MCF 10A (cell line): ENCODE data around the gene RPP14. TPM values are rescaled to one million over a fixed set of nuclear protein-coding genes. Genes with fewer than 3 reads are reported as not detected.

ENCODE experiments used
- BruUV-seq: library from RNA; stranded (reverse); fragments of 400-500 nt; replicated peaks from 2 replicates; lab custom pipeline; 2021; lab: Mats Ljungman, UMichigan
- CTCF ChIA-PET: fragments of 300-600 bp; sonication (Branson Sonifier 250); formaldehyde crosslinking; extraction: SDS; loops from one replicate; lab custom pipeline; 2021; ENCODE audit warnings: antibody characterized with exemption, inconsistent platforms; lab: Yijun Ruan, JAX
- POLR2A ChIA-PET: fragments of 300-600, 350-650 bp; sonication (Branson Sonifier 250); formaldehyde crosslinking; extraction: SDS; loops from one replicate; lab custom pipeline; 2020; ENCODE audit warnings: antibody characterized with exemption, inconsistent platforms; lab: Yijun Ruan, JAX
- DNase-seq: peaks from one replicate; pipeline ENCODE4 v3.0.0-alpha.2; 2018; ENCODE audit not compliant: unreplicated experiment
- H3K27ac Mint-ChIP-seq: one replicate; pipeline ENCODE4 v1.8.0; 2022; ENCODE audit warnings: mild to moderate bottlenecking, low read depth, mixed read lengths; ENCODE audit not compliant: unreplicated experiment
- H3K27me3 Mint-ChIP-seq: one replicate; pipeline ENCODE4 v1.8.0; 2022; ENCODE audit warnings: mixed read lengths; ENCODE audit not compliant: insufficient read depth, unreplicated experiment
- H3K36me3 Mint-ChIP-seq: one replicate; pipeline ENCODE4 v1.8.0; 2022; ENCODE audit warnings: mild to moderate bottlenecking, moderate library complexity, mixed read lengths; ENCODE audit not compliant: insufficient read depth, unreplicated experiment
- H3K4me1 Mint-ChIP-seq: one replicate; pipeline ENCODE4 v1.8.0; 2022; ENCODE audit warnings: mixed read lengths; ENCODE audit not compliant: insufficient read depth, unreplicated experiment
- H3K4me3 Mint-ChIP-seq: one replicate; pipeline ENCODE4 v1.8.0; 2022; ENCODE audit warnings: mild to moderate bottlenecking, moderate library complexity, mixed read lengths; ENCODE audit not compliant: unreplicated experiment
- H3K9me3 Mint-ChIP-seq: one replicate; pipeline ENCODE4 v1.8.0; 2022; ENCODE audit warnings: mixed read lengths; ENCODE audit not compliant: unreplicated experiment
- CTCF ChIP-seq: fragments of 200-600 bp; IDR thresholded peaks from one replicate; pipeline ENCODE4 v1.8.0; 2022; ENCODE audit warnings: antibody characterized with exemption, mild to moderate bottlenecking; ENCODE audit not compliant: unreplicated experiment
- intact Hi-C: fragments of 100-400 bp; cut with micrococcal nuclease; formaldehyde crosslinking; loops from 2 replicates; pipeline ENCODE4 v1.14.1; 2022
- total RNA-seq: library from RNA; stranded (reverse); gene quantifications from 2 replicates; pipeline ENCODE4 v1.2.3, GENCODE V29; 2022

Gene RPP14
- total RNA-seq, 1 experiment from 2014 or later: 20.0 TPM

GRCh38 chr3:58356054-58356453, 50.0 kb downstream of the RPP14 start:
- ChIA-PET POLR2A (interaction anchor here (1.8 kb wide), 1 partner anchor 11 kb away, joined by 5 read pairs; no protein-coding TSS in a partner anchor), CTCF (interaction anchor here (0.7 kb wide), 1 partner anchor 50 kb away, joined by 3 read pairs; the partner anchor contains the start of genes HTD2 and RPP14)
- intact Hi-C loops: no loop called here
- Mint-ChIP-seq H3K27ac (no peak overlapping the region), H3K27me3 (no peaks in the 10 kb centered on the region), H3K9me3 (no peaks in the 10 kb centered on the region), H3K4me1 (peaks cover 15% of the 10 kb centered on the region), H3K4me3 (no peak overlapping the region), H3K36me3 (peaks cover 12% of the 10 kb centered on the region)
- BruUV-seq: no TSS peak
- DNase-seq: no peak
- TF ChIP-seq CTCF: no peak

- no peak overlapping the region for H3K27ac Mint-ChIP-seq
- ChIA-PET CTCF (interaction anchor here (0.8 to 1.0 kb wide), 2 partner anchors 35 to 58 kb away, joined by 3 read pairs; no protein-coding TSS in a partner anchor), POLR2A (no interaction called here)
- H3K36me3 Mint-ChIP-seq: peaks cover 12% of the 10 kb centered on the region
- intact Hi-C loops: no loop called here
- no TSS peak for BruUV-seq
- peaks cover 15% of the 10 kb centered on the region for H3K4me1 Mint-ChIP-seq
- no peaks in the 10 kb centered on the region for H3K27me3 Mint-ChIP-seq
- no peaks in the 10 kb centered on the region for H3K9me3 Mint-ChIP-seq
- DNase-seq: no peak
- H3K4me3 Mint-ChIP-seq: no peak overlapping the region
- no peak for TF ChIP-seq CTCF
Observed at GRCh38 chr3:58357402-58357801, 51.4 kb downstream of the RPP14 start.

- POLR2A ChIA-PET: no interaction called here
- Mint-ChIP-seq H3K4me3 (no peak overlapping the region), H3K27ac (no peak overlapping the region), H3K4me1 (peaks cover 15% of the 10 kb centered on the region), H3K27me3 (no peaks in the 10 kb centered on the region), H3K36me3 (peaks cover 12% of the 10 kb centered on the region), H3K9me3 (no peaks in the 10 kb centered on the region)
- CTCF ChIA-PET: no interaction called here
- intact Hi-C loops: no loop called here
- DNase-seq: no peak
- no peak for TF ChIP-seq CTCF
- no TSS peak for BruUV-seq
Observed at GRCh38 chr3:58358092-58358491, 52.0 kb downstream of the RPP14 start.

GRCh38 chr3:58358808-58359207, 52.8 kb downstream of the RPP14 start:
- no peak overlapping the region for H3K27ac Mint-ChIP-seq
- POLR2A ChIA-PET: no interaction called here
- peaks cover 11% of the 10 kb centered on the region for H3K4me1 Mint-ChIP-seq
- CTCF ChIA-PET: interaction anchor here (0.5 to 1.0 kb wide), 7 partner anchors 9 to 186 kb away, joined by 3 to 4 read pairs (median 3); no protein-coding TSS in a partner anchor
- intact Hi-C loops: no loop called here
- peaks cover 11% of the 10 kb centered on the region for H3K36me3 Mint-ChIP-seq
- no peak overlapping the region for H3K4me3 Mint-ChIP-seq
- no peak for DNase-seq
- BruUV-seq: no TSS peak
- H3K27me3 Mint-ChIP-seq: no peaks in the 10 kb centered on the region
- TF ChIP-seq CTCF: no peak
- H3K9me3 Mint-ChIP-seq: no peaks in the 10 kb centered on the region
